H9 (cell line): ENCODE data around the gene ATCAY. TPM values are rescaled to one million over a fixed set of nuclear protein-coding genes. Genes with fewer than 3 reads are reported as not detected.
"Not testable (repeated sequence)": the region's sequence is repeated elsewhere in the genome, so short reads cannot be mapped to it uniquely, and the experiment has no call there.

ENCODE experiments used
- DNase-seq: peaks from one replicate; pipeline ENCODE4 v3.0.0-alpha.2; 2017
- H2AFZ ChIP-seq: one replicate; pipeline ENCODE4 v1.6.1; 2013; ENCODE audit warnings: mild to moderate bottlenecking, low read length, control low read depth, moderate library complexity
- H2AK5ac ChIP-seq: 2 replicates; pipeline ENCODE4 v1.6.1; 2013; ENCODE audit warnings: low read length, control low read depth, mixed read lengths; ENCODE audit not compliant: insufficient read length
- H2BK120ac ChIP-seq: one replicate; pipeline ENCODE4 v1.6.1; 2013; ENCODE audit warnings: low read depth, mild to moderate bottlenecking, low read length, control low read depth, inconsistent platforms; ENCODE audit not compliant: poor library complexity, severe bottlenecking
- H2BK12ac ChIP-seq: 2 replicates; pipeline ENCODE4 v1.6.1; 2013; ENCODE audit warnings: low read length, control low read depth, mixed read lengths, low read depth; ENCODE audit not compliant: insufficient read length
- H2BK15ac ChIP-seq: 2 replicates; pipeline ENCODE4 v1.6.1; 2013; ENCODE audit warnings: low read depth, low read length, control low read depth
- H2BK20ac ChIP-seq: one replicate; pipeline ENCODE4 v1.6.1; 2013; ENCODE audit warnings: low read depth, mild to moderate bottlenecking, low read length, control low read depth, inconsistent platforms; ENCODE audit not compliant: poor library complexity, severe bottlenecking
- H2BK5ac ChIP-seq: 2 replicates; pipeline ENCODE4 v1.6.1; 2013; ENCODE audit warnings: low read length, control low read depth, mixed read lengths; ENCODE audit not compliant: insufficient read length
- H3K14ac ChIP-seq: 2 replicates; pipeline ENCODE4 v1.6.1; 2013; ENCODE audit warnings: low read length, control low read depth; ENCODE audit not compliant: insufficient read depth
- H3K18ac ChIP-seq: 2 replicates; pipeline ENCODE4 v1.6.1; 2013; ENCODE audit warnings: low read depth, mild to moderate bottlenecking, mixed read lengths, low read length, control low read depth; ENCODE audit not compliant: insufficient read length
- H3K23ac ChIP-seq: 2 replicates; pipeline ENCODE4 v1.6.1; 2013; ENCODE audit warnings: low read length, control low read depth, mixed read lengths, low read depth; ENCODE audit not compliant: insufficient read length
- H3K23me2 ChIP-seq: 2 replicates; pipeline ENCODE4 v1.6.1; 2013; ENCODE audit warnings: low read depth, mild to moderate bottlenecking, mixed read lengths, low read length, control low read depth; ENCODE audit not compliant: insufficient read length, poor library complexity, severe bottlenecking
- H3K27ac ChIP-seq: 2 replicates; pipeline ENCODE4 v1.5.1; 2013; ENCODE audit warnings: low read length, control low read depth, mixed read lengths, low read depth; ENCODE audit not compliant: insufficient read length
- H3K27me3 ChIP-seq: 2 replicates; pipeline ENCODE4 v1.6.1; 2013; ENCODE audit warnings: low read length, control low read depth, inconsistent platforms; ENCODE audit not compliant: insufficient read depth
- H3K4ac ChIP-seq: 2 replicates; pipeline ENCODE4 v1.6.1; 2013; ENCODE audit warnings: low read depth, mild to moderate bottlenecking, control low read depth, inconsistent platforms, low read length, moderate library complexity
- H3K4me1 ChIP-seq: 2 replicates; pipeline ENCODE4 v1.6.1; 2013; ENCODE audit warnings: low read length, control low read depth, inconsistent platforms; ENCODE audit not compliant: insufficient read depth
- H3K4me2 ChIP-seq: 2 replicates; pipeline ENCODE4 v1.6.1; 2013; ENCODE audit warnings: low read length, control low read depth, mixed read lengths; ENCODE audit not compliant: insufficient read length, insufficient read depth
- H3K56ac ChIP-seq: 2 replicates; pipeline ENCODE4 v1.6.1; 2013; ENCODE audit warnings: low read depth, mild to moderate bottlenecking, mixed read lengths, low read length, control low read depth; ENCODE audit not compliant: insufficient read length
- H3K79me1 ChIP-seq: 2 replicates; pipeline ENCODE4 v1.6.1; 2013; ENCODE audit warnings: low read depth, mild to moderate bottlenecking, moderate library complexity, low read length, control low read depth, inconsistent platforms; ENCODE audit not compliant: insufficient read depth, poor library complexity, severe bottlenecking
- H3K79me2 ChIP-seq: 2 replicates; pipeline ENCODE4 v1.6.1; 2013; ENCODE audit warnings: low read length, control low read depth, inconsistent platforms; ENCODE audit not compliant: insufficient read depth
- H3K9ac ChIP-seq: 2 replicates; pipeline ENCODE4 v1.6.1; 2013; ENCODE audit warnings: low read length, control low read depth, mixed read lengths; ENCODE audit not compliant: insufficient read length; ENCODE audit errors: extremely low read depth
- H3K9me3 ChIP-seq: one replicate; pipeline ENCODE4 v1.6.1; 2013; ENCODE audit warnings: low read depth, low read length, inconsistent platforms; ENCODE audit not compliant: control insufficient read depth
- H3T11ph ChIP-seq: one replicate; pipeline ENCODE4 v1.6.1; 2013; ENCODE audit warnings: mild to moderate bottlenecking, low read length, control low read depth, inconsistent platforms
- H4K20me1 ChIP-seq: one replicate; pipeline ENCODE4 v1.6.1; 2013; ENCODE audit not compliant: control insufficient read depth, insufficient read length, insufficient read depth
- H4K5ac ChIP-seq: 2 replicates; pipeline ENCODE4 v1.6.1; 2013; ENCODE audit warnings: low read depth, mild to moderate bottlenecking, mixed read lengths, low read length, control low read depth; ENCODE audit not compliant: insufficient read length
- H4K8ac ChIP-seq: replicated peaks from 2 replicates; pipeline ENCODE4 v1.6.1; 2013; ENCODE audit warnings: low read length, control low read depth, mixed read lengths, low read depth; ENCODE audit not compliant: insufficient read length
- H4K91ac ChIP-seq: 2 replicates; pipeline ENCODE4 v1.6.1; 2013; ENCODE audit warnings: low read depth, mild to moderate bottlenecking, moderate library complexity, mixed read lengths, low read length, control low read depth; ENCODE audit not compliant: insufficient read length
- H3K27ac Mint-ChIP-seq, 3 experiments: 2 replicates in 2 of 3; 3 replicates in 1 of 3; pipeline ENCODE4 v1.8.0; 2020 to 2021; ENCODE audit warnings: mixed read lengths in 3 of 3, mild to moderate bottlenecking in 1 of 3, moderate library complexity in 1 of 3
- H3K27me3 Mint-ChIP-seq: 2 replicates; pipeline ENCODE4 v1.8.0; 2021; ENCODE audit warnings: low read depth, mild to moderate bottlenecking, moderate library complexity, mixed read lengths
- H3K36me3 Mint-ChIP-seq, 3 experiments: 2 replicates in 2 of 3; 3 replicates in 1 of 3; pipeline ENCODE4 v1.8.0; 2020 to 2021; ENCODE audit warnings: low read depth in 3 of 3, mixed read lengths in 3 of 3; ENCODE audit not compliant: insufficient read depth in 1 of 3
- H3K4me1 Mint-ChIP-seq, 2 experiments: 2 replicates each; pipeline ENCODE4 v1.8.0; 2020; ENCODE audit warnings: mixed read lengths in 2 of 2
- H3K4me3 Mint-ChIP-seq, 2 experiments: 2 replicates in 1 of 2; 3 replicates in 1 of 2; pipeline ENCODE4 v1.8.0; 2020 to 2021; ENCODE audit warnings: mild to moderate bottlenecking in 2 of 2, mixed read lengths in 2 of 2, moderate library complexity in 1 of 2
- H3K9me3 Mint-ChIP-seq, 2 experiments: 2 replicates in 1 of 2; 3 replicates in 1 of 2; pipeline ENCODE4 v1.8.0; 2020; ENCODE audit warnings: mild to moderate bottlenecking in 2 of 2, mixed read lengths in 2 of 2, moderate library complexity in 1 of 2
- CTCF ChIP-seq: fragments of 200-600 bp; sonication (generic); conservative IDR thresholded peaks from 3 replicates; pipeline ENCODE4 v1.8.0; 2021; ENCODE audit warnings: antibody characterized with exemption, mild to moderate bottlenecking
- WGBS: extraction: QIAGEN DNeasy Blood & Tissue Kit; methylation state at CpG from one replicate; pipeline ENCODE4 v1.1.7; 2013; ENCODE audit warnings: missing lambda C conversion rate, low lambda C conversion rate, mixed read lengths; ENCODE audit not compliant: insufficient read length; ENCODE audit errors: extremely low coverage; 5-methylcytosine and 5-hydroxymethylcytosine counted together
- total RNA-seq: library from RNA; stranded (reverse); gene quantifications from 2 replicates; pipeline ENCODE4 v1.2.1, GENCODE V29; 2021

ATCAY gene
- total RNA-seq, 1 experiment from 2014 or later: 12.2 TPM

DNA sequence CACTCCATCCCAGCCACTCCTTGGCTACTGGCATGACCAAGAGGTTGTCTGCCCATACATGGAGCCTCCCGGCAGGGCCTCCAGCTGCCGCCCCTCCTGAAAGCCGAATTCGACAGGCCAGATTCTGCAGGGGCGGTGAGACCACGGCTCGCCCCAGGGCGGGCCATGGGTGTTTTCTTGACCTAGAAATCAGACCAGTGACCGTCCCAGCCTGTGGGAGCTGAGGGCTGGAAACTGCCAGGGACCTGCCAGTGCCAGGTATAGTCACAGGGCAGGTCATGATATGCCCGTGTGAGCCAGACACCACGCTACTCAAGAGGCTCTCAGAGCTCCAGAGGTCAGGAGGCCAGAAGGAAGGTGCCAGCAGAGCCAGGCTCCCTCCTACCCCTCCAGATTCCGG lies 73.6 kb downstream of the ATCAY start:
- H3K4me1 ChIP-seq: no peaks in the 10 kb centered on the region
- H3K79me1 ChIP-seq: no peaks in the 10 kb centered on the region
- no peak overlapping the region for H2AFZ ChIP-seq
- no peak overlapping the region for H3K27ac Mint-ChIP-seq
- no peak overlapping the region for H2BK120ac ChIP-seq
- H2BK20ac ChIP-seq: no peak overlapping the region
- peaks cover 3 to 17% of the 10 kb centered on the region in 2 experiments; a peak in 3 of 4 replicates for H3K4me1 Mint-ChIP-seq
- no peak overlapping the region for H3K56ac ChIP-seq
- no peaks in the 10 kb centered on the region for H3K79me2 ChIP-seq
- no peaks in the 10 kb centered on the region for H3K27me3 Mint-ChIP-seq
- H3K4me3 Mint-ChIP-seq: no peak overlapping the region
- no peak overlapping the region for H2BK12ac ChIP-seq
- H2BK15ac ChIP-seq: no peak overlapping the region
- no peak overlapping the region for H3K4ac ChIP-seq
- no peak overlapping the region for H4K5ac ChIP-seq
- no peak overlapping the region for H2AK5ac ChIP-seq
- no peaks in the 10 kb centered on the region for H4K20me1 ChIP-seq
- H2BK5ac ChIP-seq: no peak overlapping the region
- DNase-seq: no peak
- H3K36me3 Mint-ChIP-seq: peaks cover 0 to 18% (median 4%) of the 10 kb centered on the region in 3 experiments; a peak in 5 of 7 replicates
- no peak overlapping the region for H3K4me2 ChIP-seq
- H3K23me2 ChIP-seq: no peaks in the 10 kb centered on the region
- no peak overlapping the region for H4K8ac ChIP-seq
- no peak overlapping the region for H3K14ac ChIP-seq
- no CpG with 5 or more reads among the region's 12 CpGs for WGBS
- H3K9me3 Mint-ChIP-seq: no peaks in the 10 kb centered on the region
- H3T11ph ChIP-seq: no peak overlapping the region
- H3K27ac ChIP-seq: no peak overlapping the region
- H3K9me3 ChIP-seq: no peaks in the 10 kb centered on the region
- H3K18ac ChIP-seq: no peak overlapping the region
- H3K27me3 ChIP-seq: no peaks in the 10 kb centered on the region
- H4K91ac ChIP-seq: no peak overlapping the region
- no peak overlapping the region for H3K9ac ChIP-seq
- H3K23ac ChIP-seq: no peak overlapping the region
- no peak for TF ChIP-seq CTCF

GRCh38 chr19:3955276-3955675 lies 74.8 kb downstream of the ATCAY start:
- H2BK12ac ChIP-seq, H2BK15ac ChIP-seq, DNase-seq, H3K18ac ChIP-seq, H3K4me1 ChIP-seq, H4K20me1 ChIP-seq, H3K9ac ChIP-seq, H2AK5ac ChIP-seq, H4K91ac ChIP-seq, H2BK5ac ChIP-seq, H3K4ac ChIP-seq, H3K27me3 ChIP-seq, H2BK20ac ChIP-seq, H3K14ac ChIP-seq, H3K79me2 ChIP-seq, H3K9me3 Mint-ChIP-seq, H4K8ac ChIP-seq, H2BK120ac ChIP-seq, H4K5ac ChIP-seq, H3K23me2 ChIP-seq, H3K4me2 ChIP-seq, H3K56ac ChIP-seq, H3T11ph ChIP-seq, H3K79me1 ChIP-seq, H3K27me3 Mint-ChIP-seq, H2AFZ ChIP-seq, H3K9me3 ChIP-seq, H3K27ac ChIP-seq, H3K23ac ChIP-seq, H3K27ac Mint-ChIP-seq, H3K4me3 Mint-ChIP-seq: not testable (repeated sequence)
- peaks cover 4 to 22% (median 5%) of the 10 kb centered on the region in 3 experiments for H3K36me3 Mint-ChIP-seq
- no CpG with 5 or more reads among the region's 13 CpGs for WGBS
- H3K4me1 Mint-ChIP-seq: peaks cover 3 to 17% of the 10 kb centered on the region in 2 experiments; a peak in 3 of 4 replicates
